A549 (cell line): ENCODE measurements around the gene SEMA4A. TPM values are rescaled to one million over a fixed set of nuclear protein-coding genes. Genes with fewer than 3 reads are reported as not detected.

Experiments
- ATAC-seq, 2 experiments: fragments of 200-7000 bp in 1 of 2; fragments of >200 bp in 1 of 2; cut with Nextera tagmentation in 1 of 2; cut with Tn5 transposase in 1 of 2; 3 replicates each; pipeline versions ENCODE4 v1.8.0 to v1.9.1; 2018 to 2020; ENCODE audit warnings: mild to moderate bottlenecking in 1 of 2, moderate library complexity in 1 of 2
- CTCF ChIA-PET: fragments of 300-600 bp; sonication (Branson Sonifier 250); formaldehyde crosslinking; extraction: SDS; loops from one replicate; lab custom pipeline; 2021; ENCODE audit warnings: antibody characterized with exemption, inconsistent platforms; lab: Yijun Ruan, JAX
- POLR2A ChIA-PET: fragments of 350-600 bp; formaldehyde crosslinking; extraction: SDS; loops from one replicate; lab custom pipeline; 2021; ENCODE audit warnings: antibody characterized with exemption, inconsistent platforms; lab: Yijun Ruan, JAX
- DNase-seq, 2 experiments: peaks; one replicate each; pipeline versions ENCODE4 v3.0.0 to v3.0.0-alpha.2; 2011 to 2016; ENCODE audit warnings: low read depth in 1 of 2, low spot score in 1 of 2
- FAIRE-seq: peaks from 2 replicates; lab custom pipeline; 2011; peaks lifted over from hg19 to GRCh38; lab: Jason Lieb, UNC
- H3K27ac ChIP-seq, 2 experiments: fragments of >200 bp; sonication (Bioruptor Twin); formaldehyde crosslinking; 3 replicates each; pipeline ENCODE4 v1.5.1; 2016 to 2017
- H3K4me1 ChIP-seq: fragments of >200 bp; sonication (Bioruptor Twin); formaldehyde crosslinking; 3 replicates; pipeline ENCODE4 v1.6.1; 2016
- H3K4me2 ChIP-seq: fragments of >200 bp; sonication (Bioruptor Twin); formaldehyde crosslinking; 3 replicates; pipeline ENCODE4 v1.6.1; 2016
- H3K4me3 ChIP-seq: fragments of >200 bp; sonication (Bioruptor Twin); formaldehyde crosslinking; 3 replicates; pipeline ENCODE4 v1.5.1; 2016
- H3K9me3 ChIP-seq: fragments of >200 bp; sonication (Bioruptor Twin); formaldehyde crosslinking; 3 replicates; pipeline ENCODE4 v1.6.1; 2016
- CBX2 ChIP-seq: fragments of 200-600 bp; sonication (generic); IDR thresholded peaks from 2 replicates; pipeline ENCODE4 v1.6.1; 2016; ENCODE audit warnings: low read depth, mild to moderate bottlenecking, borderline replicate concordance
- CBX8 ChIP-seq: fragments of 200-600 bp; sonication (generic); IDR thresholded peaks from 2 replicates; pipeline ENCODE4 v1.6.1; 2016
- CHD4 ChIP-seq: fragments of 200-600 bp; sonication (generic); IDR thresholded peaks from 2 replicates; pipeline ENCODE4 v1.6.1; 2016; ENCODE audit warnings: antibody characterized with exemption, mild to moderate bottlenecking, borderline replicate concordance
- EHF ChIP-seq: fragments of 250-450 bp; sonication (Bioruptor Pico); IDR thresholded peaks from 2 replicates; pipeline ENCODE4 v1.5.0; 2020; ENCODE audit warnings: mild to moderate bottlenecking
- FOSB ChIP-seq: fragments of 250-450 bp; sonication (Bioruptor Pico); IDR thresholded peaks from 2 replicates; pipeline ENCODE4 v1.5.0; 2020; ENCODE audit warnings: mild to moderate bottlenecking, moderate library complexity
- FOSL2 ChIP-seq, 2 experiments: fragments of 450-650 bp in 1 of 2; fragments of >200 bp in 1 of 2; sonication (Bioruptor Twin) in 1 of 2; formaldehyde crosslinking; IDR thresholded peaks; 2 replicates each; pipeline versions ENCODE4 v1.5.0 to v1.6.1; 2016 to 2020; ENCODE audit warnings: mild to moderate bottlenecking in 1 of 2, moderate library complexity in 1 of 2
- FOXS1 ChIP-seq: fragments of 250-450 bp; sonication (Bioruptor Pico); IDR thresholded peaks from 2 replicates; pipeline ENCODE4 v1.5.0; 2020; ENCODE audit warnings: mild to moderate bottlenecking, moderate library complexity
- JUNB ChIP-seq: fragments of >200 bp; sonication (Bioruptor Twin); formaldehyde crosslinking; IDR thresholded peaks from 2 replicates; pipeline ENCODE4 v1.6.1; 2016
- KDM1A ChIP-seq: fragments of 200-600 bp; sonication (generic); IDR thresholded peaks from 2 replicates; pipeline ENCODE4 v1.6.1; 2016; ENCODE audit warnings: low read depth, mild to moderate bottlenecking
- KDM5A ChIP-seq: fragments of 200-600 bp; sonication (generic); IDR thresholded peaks from 2 replicates; pipeline ENCODE4 v1.6.1; 2016; ENCODE audit warnings: antibody characterized with exemption, mild to moderate bottlenecking
- PHF8 ChIP-seq: fragments of 200-600 bp; sonication (generic); IDR thresholded peaks from 2 replicates; pipeline ENCODE4 v1.6.1; 2016; ENCODE audit warnings: low read depth, mild to moderate bottlenecking, antibody characterized with exemption, moderate library complexity, borderline replicate concordance
- SMC3 ChIP-seq: fragments of >200 bp; sonication (Bioruptor Twin); formaldehyde crosslinking; IDR thresholded peaks from 3 replicates; pipeline ENCODE4 v1.6.1; 2018; ENCODE audit warnings: inconsistent platforms
- TFCP2L1 ChIP-seq: fragments of 250-450 bp; sonication (Bioruptor Pico); IDR thresholded peaks from 2 replicates; pipeline ENCODE4 v1.5.0; 2021; ENCODE audit warnings: mild to moderate bottlenecking
- ZFP36 ChIP-seq: fragments of 450-650 bp; IDR thresholded peaks from 2 replicates; pipeline ENCODE4 v1.6.1; 2014; ENCODE audit warnings: borderline replicate concordance; ENCODE audit not compliant: partially characterized antibody
- WGBS: methylation state at CpG from one replicate; pipeline ENCODE4 v1.1.6; 2017; ENCODE audit errors: missing lambda C conversion rate; 5-methylcytosine and 5-hydroxymethylcytosine counted together
- polyA plus RNA-seq, 4 experiments: library from polyadenylated mRNA; depleted of rRNA in 3 of 4; stranded (reverse); fragments of >200 nt; fragmentation: RNase III in 1 of 4; extraction: RNeasy Plus Mini Kit Qiagen cat#74134 plus additional on column Dnase treatment in 1 of 4; gene quantifications; 2 replicates in 3 of 4; 3 replicates in 1 of 4; pipeline ENCODE4 v1.2.3, GENCODE V29; 2011 to 2017
- TF ChIP-seq, protein P1 (sequence below): fragments of 150-350 bp; IDR thresholded peaks from 2 replicates; pipeline ENCODE4 v1.6.1; 2014; ENCODE audit warnings: low read depth, mild to moderate bottlenecking, low read length
- TF ChIP-seq, protein P2 (sequence below): fragments of 450-650 bp; IDR thresholded peaks from 2 replicates; pipeline ENCODE4 v1.6.1; 2014; ENCODE audit warnings: antibody characterized with exemption
- TF ChIP-seq, protein P3 (sequence below): IDR thresholded peaks from 2 replicates; pipeline ENCODE4 v1.6.1; 2012; ENCODE audit warnings: low read depth, borderline replicate concordance
- TF ChIP-seq, protein P4 (sequence below): fragments of 250-450 bp; sonication (Bioruptor Pico); IDR thresholded peaks from 2 replicates; pipeline ENCODE4 v1.5.0; 2020; ENCODE audit warnings: low read depth, mild to moderate bottlenecking, moderate library complexity
- TF ChIP-seq, protein P5 (sequence below): fragments of >200 bp; sonication (Bioruptor Twin); formaldehyde crosslinking; IDR thresholded peaks from 2 replicates; pipeline ENCODE4 v1.6.1; 2016

SEMA4A gene
- polyA plus RNA-seq, 2 of the 4 experiments (the other 2 are of a cell fraction) = 0.04 to 0.27 TPM

DNA sequence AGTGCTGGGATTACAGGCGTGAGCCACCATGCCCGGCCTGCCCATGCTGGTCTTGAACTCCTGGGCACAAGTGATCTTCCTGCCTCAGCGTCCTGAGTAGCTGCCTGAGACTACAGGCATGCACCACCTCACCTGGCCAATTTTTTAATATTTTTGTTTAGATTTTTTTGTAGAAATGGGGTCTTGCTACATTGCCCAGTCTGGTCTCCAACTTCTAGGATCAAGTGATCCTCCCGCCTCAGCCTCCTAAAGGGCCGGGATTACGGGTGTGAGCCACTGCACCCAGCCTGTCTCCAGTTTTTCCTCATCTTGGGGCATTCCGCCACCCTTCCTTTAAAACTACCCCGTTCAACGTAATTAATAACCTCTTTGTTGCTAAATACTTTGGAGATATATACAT, 66.8 kb downstream of the SEMA4A start:
- Histone ChIP-seq H3K9me3 (no peaks in the 10 kb centered on the region), H3K4me2 (no peak overlapping the region), H3K4me1 (peaks cover 14% of the 10 kb centered on the region), H3K4me3 (no peak overlapping the region), H3K27ac (no peak overlapping the region)
- POLR2A ChIA-PET = no interaction called here
- no peak for FAIRE-seq
- CTCF ChIA-PET = interaction anchor here (0.8 to 25.3 kb wide), 6 partner anchors 11 to 126 kb away, joined by 3 to 639 read pairs (median 4); partner anchors contain the start of genes SEMA4A and SLC25A44
- DNase-seq = no peak
- TF ChIP-seq JUNB (no peak), FOSB (no peak), CBX8 (no peak), FOXS1 (CRISPR knock-in tag) (no peak), TFCP2L1 (CRISPR knock-in tag) (no peak), PHF8 (no peak), FOSL2 (IDR thresholded peaks at IDR 0.05) (no peak), FOSL2 (CRISPR knock-in tag; IDR thresholded peaks at IDR 0.05) (no peak), EHF (CRISPR knock-in tag) (no peak), SMC3 (no peak), KDM5A (no peak), CHD4 (no peak), CBX2 (no peak), KDM1A (no peak)
- TF ChIP-seq, protein P1, sequence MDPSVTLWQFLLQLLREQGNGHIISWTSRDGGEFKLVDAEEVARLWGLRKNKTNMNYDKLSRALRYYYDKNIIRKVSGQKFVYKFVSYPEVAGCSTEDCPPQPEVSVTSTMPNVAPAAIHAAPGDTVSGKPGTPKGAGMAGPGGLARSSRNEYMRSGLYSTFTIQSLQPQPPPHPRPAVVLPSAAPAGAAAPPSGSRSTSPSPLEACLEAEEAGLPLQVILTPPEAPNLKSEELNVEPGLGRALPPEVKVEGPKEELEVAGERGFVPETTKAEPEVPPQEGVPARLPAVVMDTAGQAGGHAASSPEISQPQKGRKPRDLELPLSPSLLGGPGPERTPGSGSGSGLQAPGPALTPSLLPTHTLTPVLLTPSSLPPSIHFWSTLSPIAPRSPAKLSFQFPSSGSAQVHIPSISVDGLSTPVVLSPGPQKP = no peak
- TF ChIP-seq, protein P2, sequence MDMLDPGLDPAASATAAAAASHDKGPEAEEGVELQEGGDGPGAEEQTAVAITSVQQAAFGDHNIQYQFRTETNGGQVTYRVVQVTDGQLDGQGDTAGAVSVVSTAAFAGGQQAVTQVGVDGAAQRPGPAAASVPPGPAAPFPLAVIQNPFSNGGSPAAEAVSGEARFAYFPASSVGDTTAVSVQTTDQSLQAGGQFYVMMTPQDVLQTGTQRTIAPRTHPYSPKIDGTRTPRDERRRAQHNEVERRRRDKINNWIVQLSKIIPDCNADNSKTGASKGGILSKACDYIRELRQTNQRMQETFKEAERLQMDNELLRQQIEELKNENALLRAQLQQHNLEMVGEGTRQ = no peak
- TF ChIP-seq, protein P3, sequence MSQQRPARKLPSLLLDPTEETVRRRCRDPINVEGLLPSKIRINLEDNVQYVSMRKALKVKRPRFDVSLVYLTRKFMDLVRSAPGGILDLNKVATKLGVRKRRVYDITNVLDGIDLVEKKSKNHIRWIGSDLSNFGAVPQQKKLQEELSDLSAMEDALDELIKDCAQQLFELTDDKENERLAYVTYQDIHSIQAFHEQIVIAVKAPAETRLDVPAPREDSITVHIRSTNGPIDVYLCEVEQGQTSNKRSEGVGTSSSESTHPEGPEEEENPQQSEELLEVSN = no peak
- TF ChIP-seq, protein P4, sequence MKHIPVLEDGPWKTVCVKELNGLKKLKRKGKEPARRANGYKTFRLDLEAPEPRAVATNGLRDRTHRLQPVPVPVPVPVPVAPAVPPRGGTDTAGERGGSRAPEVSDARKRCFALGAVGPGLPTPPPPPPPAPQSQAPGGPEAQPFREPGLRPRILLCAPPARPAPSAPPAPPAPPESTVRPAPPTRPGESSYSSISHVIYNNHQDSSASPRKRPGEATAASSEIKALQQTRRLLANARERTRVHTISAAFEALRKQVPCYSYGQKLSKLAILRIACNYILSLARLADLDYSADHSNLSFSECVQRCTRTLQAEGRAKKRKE (CRISPR knock-in tag) = no peak
- TF ChIP-seq, protein P5, sequence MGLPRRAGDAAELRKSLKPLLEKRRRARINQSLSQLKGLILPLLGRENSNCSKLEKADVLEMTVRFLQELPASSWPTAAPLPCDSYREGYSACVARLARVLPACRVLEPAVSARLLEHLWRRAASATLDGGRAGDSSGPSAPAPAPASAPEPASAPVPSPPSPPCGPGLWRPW = no peak
- WGBS = 81% methylated on average over 9 of the region's 9 CpGs
- no peak for ATAC-seq

DNA sequence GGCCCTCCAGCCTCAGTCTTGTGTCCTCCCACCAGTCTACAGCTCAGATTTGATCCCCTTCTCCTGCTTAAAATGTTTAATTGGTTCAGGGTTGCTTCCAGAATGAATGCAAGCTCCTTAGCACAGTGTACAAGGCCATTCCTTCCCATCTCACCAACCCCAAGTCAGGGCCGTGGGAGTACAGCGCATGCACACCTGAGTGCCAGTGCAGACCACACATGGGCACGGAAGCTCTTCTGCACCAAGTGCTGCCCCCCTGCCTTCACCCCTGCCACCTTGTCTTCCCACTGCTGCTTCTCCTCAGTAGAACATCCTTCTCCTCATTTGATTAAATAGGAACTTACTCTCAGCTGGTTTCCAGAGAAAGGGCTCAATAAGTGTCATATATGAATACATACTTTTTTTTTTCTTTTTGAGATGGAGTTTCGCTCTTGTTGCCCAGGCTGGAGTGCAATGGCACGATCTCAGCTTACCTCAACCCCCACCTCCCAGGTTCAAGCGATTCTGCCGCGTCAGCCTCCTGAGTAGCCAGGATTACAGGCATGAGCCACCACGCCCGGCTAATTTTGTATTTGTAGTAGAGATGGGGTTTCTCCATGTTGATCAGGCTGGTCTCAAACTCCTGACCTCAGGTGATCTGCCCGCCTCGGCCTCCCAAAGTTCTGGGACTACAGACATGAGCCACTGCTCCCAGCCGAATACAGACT, 68.8 kb downstream of the SEMA4A start:
- no peak overlapping the region for H3K27ac ChIP-seq
- TF ChIP-seq KDM5A (no peak), ZFP36 (no peak), PHF8 (no peak)
- TF ChIP-seq, all 56 proteins: peak for 0
- FAIRE-seq (no peak), ATAC-seq (no peak), DNase-seq (no peak)
- CTCF ChIA-PET = interaction anchor here (0.6 to 25.3 kb wide), 6 partner anchors 11 to 128 kb away, joined by 3 to 639 read pairs (median 3); partner anchors contain the start of gene SEMA4A
- H3K9me3 ChIP-seq = no peaks in the 10 kb centered on the region
- peaks cover 14% of the 10 kb centered on the region for H3K4me1 ChIP-seq
- 95% methylated on average over 12 of the region's 13 CpGs for WGBS
- POLR2A ChIA-PET = no interaction called here
- no peak overlapping the region for H3K4me2 ChIP-seq
- H3K4me3 ChIP-seq = no peak overlapping the region
